Right cardiac atrium (tissue), 5 donors: ENCODE measurements around the gene EMP1. TPM values are rescaled to one million over a fixed set of nuclear protein-coding genes. Genes with fewer than 3 reads are reported as not detected.

ENCODE experiments used
- ATAC-seq, 2 donors: fragments of 200-7000 bp; cut with Tn5 transposase; one replicate each; pipeline versions ENCODE4 v1.8.0 to v1.9.1; 2020; ENCODE audit warnings: moderate library complexity in 2 of 2, mild to moderate bottlenecking in 1 of 2
- DNase-seq, 3 donors: peaks; one replicate each; pipeline ENCODE4 v3.0.0-alpha.2; 2020
- H3K27ac ChIP-seq: one replicate; pipeline ENCODE4 v1.5.1; 2013; ENCODE audit warnings: mild to moderate bottlenecking, low read length, control low read depth, moderate library complexity
- H3K27me3 ChIP-seq: one replicate; pipeline ENCODE4 v1.6.1; 2013; ENCODE audit not compliant: control insufficient read depth, insufficient read depth
- H3K4me1 ChIP-seq: one replicate; pipeline ENCODE4 v1.6.1; 2013; ENCODE audit warnings: low read length; ENCODE audit not compliant: control insufficient read depth, insufficient read depth
- H3K4me3 ChIP-seq: one replicate; pipeline ENCODE4 v1.5.1; 2013; ENCODE audit warnings: low read length, control low read depth
- H3K9me3 ChIP-seq: one replicate; pipeline ENCODE4 v1.6.1; 2013; ENCODE audit warnings: low read length; ENCODE audit not compliant: control insufficient read depth
- WGBS: extraction: QIAGEN DNeasy Blood & Tissue Kit; methylation state at CpG from one replicate; pipeline ENCODE4 v1.1.7; 2013; 5-methylcytosine and 5-hydroxymethylcytosine counted together
- intact Hi-C, 4 donors: fragments of 100-400 bp; cut with DNase I; formaldehyde crosslinking; loops; one replicate each; pipeline versions ENCODE4 v1.11.0 to v1.14.0; 2022 to 2023
- polyA plus RNA-seq: library from polyadenylated mRNA; stranded (reverse); fragments of 200-250 nt; gene quantifications from one replicate; pipeline ENCODE4 v1.2.3, GENCODE V29; 2013
- total RNA-seq, 4 donors: library from RNA; stranded (reverse); fragmentation: NEBNext Ultra II Directional; extraction: Animal tissue kit (Norgen Biotek cat#: 25700); gene quantifications; one replicate each; pipeline ENCODE4 v1.2.1, GENCODE V29; 2021
- donor health status: healthy with polysubstance abuse.
- donor health status: DM: no; HTN: yes; CAD: no.
- donor health status: DM: no; HTN: no; CAD: no.
- donor health status: DM: no; HTN: yes; CAD: no; lungs with severe emphysema.
- donor health status: DM: yes; HTN: yes; CAD: no.

The EMP1 gene
- total and polyA plus RNA-seq, 5 donors: 33.8 to 401 (median 220) TPM

- peaks cover 3% of the 10 kb centered on the region for H3K4me1 ChIP-seq
- H3K27me3 ChIP-seq: no peaks in the 10 kb centered on the region
- H3K4me3 ChIP-seq: no peak overlapping the region
- intact Hi-C loops: loop anchor here in 2 of 4 donors (10.0 kb wide), 2 partner anchors 237 to 307 kb away; no protein-coding TSS in a partner anchor
- peak; percentile 50 to 67 (median 58) for DNase-seq
- H3K9me3 ChIP-seq: no peaks in the 10 kb centered on the region
- no peak overlapping the region for H3K27ac ChIP-seq
- peak; percentile 71 to 85 for ATAC-seq
- 72% methylated on average over 5 of the region's 5 CpGs for WGBS
Measured at GRCh38 chr12:13222076-13222475, 25.6 kb downstream of the EMP1 start.

DNA sequence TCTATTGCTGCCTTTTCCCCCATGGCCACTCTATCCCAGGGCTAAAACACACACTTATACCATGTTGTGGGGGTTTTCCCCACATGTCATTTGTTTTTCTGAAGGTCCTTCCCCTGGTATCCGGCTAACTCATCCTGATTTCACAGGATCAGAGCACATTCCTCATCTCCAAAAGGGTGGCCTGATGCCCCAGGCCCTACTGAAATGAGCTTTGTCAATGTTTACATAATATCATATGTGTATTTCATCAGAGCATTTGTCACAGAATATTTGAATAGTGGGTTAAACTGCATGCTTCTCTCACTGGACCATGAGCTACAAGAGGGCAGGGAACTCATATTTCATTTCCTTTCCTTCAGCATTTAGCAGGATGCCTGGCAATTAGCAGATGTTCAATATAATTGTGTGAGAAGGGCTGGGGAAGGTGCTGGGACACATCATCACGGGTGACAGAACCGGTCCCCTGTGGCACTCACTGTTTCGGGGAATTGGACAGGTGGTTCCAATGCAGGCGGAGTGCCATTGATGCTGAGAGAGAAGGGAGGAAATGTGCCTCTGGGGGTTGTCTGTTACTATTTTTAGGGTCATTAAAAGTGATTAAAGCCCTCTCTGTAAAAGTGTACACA, 26.8 kb downstream of the EMP1 start:
- ATAC-seq (no peak), DNase-seq (no peak)
- no peaks in the 10 kb centered on the region for H3K9me3 ChIP-seq
- peaks cover 3% of the 10 kb centered on the region for H3K4me1 ChIP-seq
- 85% methylated on average over 5 of the region's 5 CpGs for WGBS
- H3K27ac ChIP-seq: no peak overlapping the region
- H3K27me3 ChIP-seq: no peaks in the 10 kb centered on the region
- intact Hi-C loops: loop anchor here in 2 of 4 donors (10.0 kb wide), 2 partner anchors 238 to 308 kb away; no protein-coding TSS in a partner anchor
- no peak overlapping the region for H3K4me3 ChIP-seq

- Histone ChIP-seq H3K27me3 (no peaks in the 10 kb centered on the region), H3K27ac (no peak overlapping the region), H3K4me3 (no peak overlapping the region), H3K9me3 (no peaks in the 10 kb centered on the region), H3K4me1 (peaks cover 3% of the 10 kb centered on the region)
- DNase-seq: no peak
- 49% methylated on average over 3 of the region's 3 CpGs for WGBS
- ATAC-seq: no peak
- intact Hi-C loops: loop anchor here in 2 of 4 donors (10.0 kb wide), 2 partner anchors 239 to 309 kb away; no protein-coding TSS in a partner anchor
Measured at GRCh38 chr12:13223941-13224340, 27.4 kb downstream of the EMP1 start.

GRCh38 chr12:13227191-13227590, 30.7 kb downstream of the EMP1 start:
- no peaks in the 10 kb centered on the region for H3K27me3 ChIP-seq
- ATAC-seq (no peak), DNase-seq (no peak)
- H3K27ac ChIP-seq: no peak overlapping the region
- H3K4me1 ChIP-seq: peaks cover 2% of the 10 kb centered on the region
- no peak overlapping the region for H3K4me3 ChIP-seq
- no peaks in the 10 kb centered on the region for H3K9me3 ChIP-seq
- intact Hi-C loops: loop anchor here in 2 of 4 donors (10.0 kb wide), 2 partner anchors 242 to 312 kb away; no protein-coding TSS in a partner anchor
- 79% methylated on average over 7 of the region's 7 CpGs for WGBS

GRCh38 chr12:13228579-13228978, 32.1 kb downstream of the EMP1 start:
- Histone ChIP-seq H3K9me3 (no peaks in the 10 kb centered on the region), H3K27ac (no peak overlapping the region), H3K27me3 (no peaks in the 10 kb centered on the region), H3K4me3 (no peak overlapping the region), H3K4me1 (no peaks in the 10 kb centered on the region)
- no peak for DNase-seq
- intact Hi-C loops: loop anchor here in 2 of 4 donors (10.0 kb wide), 2 partner anchors 244 to 314 kb away; no protein-coding TSS in a partner anchor
- 79% methylated on average over 7 of the region's 7 CpGs for WGBS
- ATAC-seq: no peak

DNA sequence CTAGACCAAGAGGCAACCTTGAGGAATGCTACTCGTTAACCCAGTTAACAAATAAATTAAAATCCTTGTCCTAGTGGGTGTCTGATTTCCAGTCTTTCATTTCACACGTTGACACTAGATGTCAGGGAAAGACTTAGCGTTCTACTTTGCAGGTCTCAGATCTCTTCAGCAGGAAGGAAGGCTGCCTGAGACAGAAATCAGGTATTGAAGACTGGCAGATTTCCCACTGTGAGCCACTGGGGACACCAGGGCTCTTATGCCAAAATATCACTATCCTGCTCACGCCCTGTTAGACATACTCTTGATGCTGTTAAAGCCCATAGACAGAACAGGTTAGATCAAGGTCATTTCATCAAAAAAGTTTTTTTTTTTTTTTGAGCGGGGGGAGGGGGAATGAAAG, 33.0 kb downstream of the EMP1 start:
- no peak for DNase-seq
- no peak for ATAC-seq
- WGBS: 65% methylated on average over 5 of the region's 5 CpGs
- intact Hi-C loops: loop anchor here in 2 of 4 donors (10.0 kb wide), 2 partner anchors 245 to 315 kb away; no protein-coding TSS in a partner anchor
- no peak overlapping the region for H3K4me3 ChIP-seq
- H3K9me3 ChIP-seq: no peaks in the 10 kb centered on the region
- H3K27ac ChIP-seq: no peak overlapping the region
- H3K4me1 ChIP-seq: no peaks in the 10 kb centered on the region
- no peaks in the 10 kb centered on the region for H3K27me3 ChIP-seq

DNA sequence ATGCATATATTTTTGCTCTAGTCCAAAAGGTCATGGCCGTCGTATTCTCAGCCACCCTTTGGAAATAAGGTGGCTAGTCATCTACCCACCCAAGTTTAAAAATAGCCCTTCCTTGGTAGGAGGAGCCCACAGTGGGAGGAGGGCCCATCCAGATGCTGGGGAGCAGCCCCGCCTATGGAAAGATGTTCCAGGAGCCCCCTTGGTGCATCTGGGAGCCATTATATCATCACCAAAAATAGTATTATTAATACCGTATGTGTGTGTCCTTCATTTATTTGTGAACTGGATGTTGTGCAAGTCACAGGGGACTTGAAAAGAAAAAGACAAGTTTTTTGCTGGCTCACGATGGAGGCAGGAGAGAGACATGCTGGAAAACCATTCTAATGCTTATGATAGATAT, 34.0 kb downstream of the EMP1 start:
- Histone ChIP-seq H3K27ac (no peak overlapping the region), H3K9me3 (no peaks in the 10 kb centered on the region), H3K27me3 (no peaks in the 10 kb centered on the region), H3K4me3 (no peak overlapping the region), H3K4me1 (no peaks in the 10 kb centered on the region)
- no peak for DNase-seq
- intact Hi-C loops: loop anchor here in 2 of 4 donors (5.0 kb wide), 1 partner anchor 313 kb away; no protein-coding TSS in a partner anchor
- no peak for ATAC-seq
- 66% methylated on average over 5 of the region's 5 CpGs for WGBS

DNA sequence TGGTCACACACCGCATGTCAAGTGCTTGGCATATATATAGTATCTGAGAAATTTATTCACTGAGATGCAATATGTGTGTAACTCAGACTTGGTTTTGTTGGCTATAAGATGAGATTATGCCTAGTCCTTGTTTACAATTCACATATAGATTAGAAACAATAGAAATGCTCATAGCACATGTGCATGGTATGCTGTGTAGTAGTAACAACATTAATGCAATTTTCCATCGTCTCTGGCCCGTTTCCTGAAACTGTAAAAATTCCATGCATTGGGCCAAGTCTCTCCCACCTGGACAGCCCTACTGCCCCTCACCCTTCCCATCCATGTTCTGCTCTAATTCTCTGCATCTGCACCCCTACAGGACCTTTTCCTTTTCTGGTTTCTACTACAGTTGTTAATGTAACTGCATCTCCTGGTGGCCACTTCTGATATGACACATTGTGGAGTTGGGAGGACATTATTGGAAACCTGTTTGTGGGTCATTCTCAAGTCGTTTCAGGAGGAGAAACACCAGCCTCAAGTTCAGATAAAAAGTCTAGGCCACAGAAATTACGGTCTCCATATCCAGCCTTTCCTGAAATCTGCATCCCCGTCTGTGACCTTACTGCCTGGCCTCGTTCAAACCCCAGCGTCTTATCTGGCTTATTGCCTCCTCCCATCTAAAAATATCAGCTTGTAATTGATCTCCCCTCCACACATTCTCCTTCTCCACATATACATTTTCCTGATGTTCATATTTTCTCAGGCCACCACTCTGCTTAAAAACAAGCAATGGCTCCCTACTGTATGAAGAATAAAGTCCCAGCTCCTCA, 37.5 kb downstream of the EMP1 start:
- 59% methylated on average over 8 of the region's 8 CpGs for WGBS
- H3K9me3 ChIP-seq: no peaks in the 10 kb centered on the region
- no peak overlapping the region for H3K27ac ChIP-seq
- intact Hi-C loops: loop anchor here in 2 of 4 donors (5.0 kb wide), 1 partner anchor 317 kb away; no protein-coding TSS in a partner anchor
- H3K4me1 ChIP-seq: no peaks in the 10 kb centered on the region
- no peak overlapping the region for H3K4me3 ChIP-seq
- no peaks in the 10 kb centered on the region for H3K27me3 ChIP-seq
- ATAC-seq (peak; percentile 69 to 71), DNase-seq (peak in 2 of 3 donors; percentile 29 to 56)

- no peak overlapping the region for H3K27ac ChIP-seq
- H3K4me3 ChIP-seq: no peak overlapping the region
- no peaks in the 10 kb centered on the region for H3K9me3 ChIP-seq
- DNase-seq: no peak
- H3K27me3 ChIP-seq: no peaks in the 10 kb centered on the region
- 77% methylated on average over 7 of the region's 7 CpGs for WGBS
- H3K4me1 ChIP-seq: no peaks in the 10 kb centered on the region
- intact Hi-C loops: no loop called here
- no peak for ATAC-seq
Measured at GRCh38 chr12:13238204-13238603, 41.7 kb downstream of the EMP1 start.

GRCh38 chr12:13241833-13242488, 45.4 kb downstream of the EMP1 start:
- 79% methylated on average over 2 of the region's 2 CpGs for WGBS
- no peak overlapping the region for H3K27ac ChIP-seq
- intact Hi-C loops: no loop called here

More at GRCh38 chr12:13241833-13242488, 45.4 kb downstream of the EMP1 start:
- H3K9me3 ChIP-seq: no peaks in the 10 kb centered on the region
- H3K4me1 ChIP-seq: no peaks in the 10 kb centered on the region
- no peak overlapping the region for H3K4me3 ChIP-seq
- ATAC-seq (no peak), DNase-seq (no peak)
- H3K27me3 ChIP-seq: no peaks in the 10 kb centered on the region
